CD8-positive, alpha-beta memory T cell (primary cell): ENCODE data around the gene PRELID3B. TPM values are rescaled to one million over a fixed set of nuclear protein-coding genes. Genes with fewer than 3 reads are reported as not detected.
A peak's percentile ranks its signal among the peaks of the same experiment; 100 is the strongest.

Source experiments
- CTCF ChIA-PET: fragments of 350-600 bp; sonication (Branson Sonifier 250); formaldehyde crosslinking; loops from one replicate; lab custom pipeline; 2021; ENCODE audit warnings: antibody characterized with exemption; lab: Charles Lee
- POLR2A ChIA-PET: fragments of 350-600 bp; sonication (Branson Sonifier 250); formaldehyde crosslinking; loops from one replicate; lab custom pipeline; 2021; ENCODE audit warnings: antibody characterized with exemption; lab: Charles Lee
- DNase-seq, 5 donors: peaks; one replicate each; pipeline versions ENCODE4 v3.0.0 to v3.0.0-alpha.2; 2020 to 2022; ENCODE audit warnings: mixed read lengths in 1 of 5
- H3K27ac ChIP-seq: one replicate; pipeline ENCODE4 v1.7.0; 2013; ENCODE audit warnings: low read depth, mild to moderate bottlenecking, low read length, moderate library complexity
- H3K27me3 ChIP-seq: 2 replicates; pipeline ENCODE4 v1.7.0; 2013; ENCODE audit warnings: low read length, mild to moderate bottlenecking; ENCODE audit not compliant: insufficient read depth, poor library complexity, severe bottlenecking
- H3K36me3 ChIP-seq: 2 replicates; pipeline ENCODE4 v1.7.0; 2013; ENCODE audit warnings: mild to moderate bottlenecking, low read length, moderate library complexity; ENCODE audit not compliant: insufficient read depth
- H3K4me1 ChIP-seq: 2 replicates; pipeline ENCODE4 v1.7.0; 2013; ENCODE audit warnings: mild to moderate bottlenecking, low read length, moderate library complexity; ENCODE audit not compliant: insufficient read depth
- H3K4me3 ChIP-seq: 2 replicates; pipeline ENCODE4 v1.7.0; 2013; ENCODE audit warnings: mild to moderate bottlenecking, low read length
- H3K9me3 ChIP-seq: 2 replicates; pipeline ENCODE4 v1.7.0; 2013; ENCODE audit warnings: mild to moderate bottlenecking, low read length
- H3K27ac Mint-ChIP-seq, 8 donors: one replicate each; pipeline ENCODE4 v1.8.0; 2020 to 2021; ENCODE audit warnings: mixed read lengths in 8 of 8, mild to moderate bottlenecking in 6 of 8, inconsistent platforms in 3 of 8, moderate library complexity in 3 of 8
- H3K27me3 Mint-ChIP-seq, 2 donors: one replicate each; pipeline ENCODE4 v1.8.0; 2020 to 2021; ENCODE audit warnings: mixed read lengths in 2 of 2, mild to moderate bottlenecking in 1 of 2, moderate library complexity in 1 of 2
- H3K36me3 Mint-ChIP-seq, 3 donors: one replicate each; pipeline ENCODE4 v1.8.0; 2020 to 2021; ENCODE audit warnings: mixed read lengths in 3 of 3, inconsistent platforms in 1 of 3, mild to moderate bottlenecking in 1 of 3
- H3K4me1 Mint-ChIP-seq, 3 donors: one replicate each; pipeline ENCODE4 v1.8.0; 2020 to 2021; ENCODE audit warnings: mixed read lengths in 3 of 3, inconsistent platforms in 1 of 3, mild to moderate bottlenecking in 1 of 3
- H3K4me3 Mint-ChIP-seq, 7 donors: one replicate each; pipeline ENCODE4 v1.8.0; 2020 to 2021; ENCODE audit warnings: mixed read lengths in 7 of 7, mild to moderate bottlenecking in 6 of 7, moderate library complexity in 4 of 7, inconsistent platforms in 2 of 7
- H3K9me3 Mint-ChIP-seq, 5 donors: one replicate each; pipeline ENCODE4 v1.8.0; 2020 to 2022; ENCODE audit warnings: mixed read lengths in 5 of 5, mild to moderate bottlenecking in 3 of 5, moderate library complexity in 2 of 5, inconsistent platforms in 1 of 5
- polyA plus RNA-seq: library from polyadenylated mRNA; unstranded; fragments of 300-500 nt; fragmentation: Illumina TruSeq; gene quantifications from one replicate; pipeline ENCODE4 v1.2.3, GENCODE V29; 2021
- total RNA-seq, 2 experiments: library from RNA; stranded (reverse); gene quantifications; one replicate each; pipeline ENCODE4 v1.2.3, GENCODE V29; 2021

Gene PRELID3B
- total and polyA plus RNA-seq, 3 experiments from 2014 or later, result 33.8 to 141 (median 127) TPM

DNA sequence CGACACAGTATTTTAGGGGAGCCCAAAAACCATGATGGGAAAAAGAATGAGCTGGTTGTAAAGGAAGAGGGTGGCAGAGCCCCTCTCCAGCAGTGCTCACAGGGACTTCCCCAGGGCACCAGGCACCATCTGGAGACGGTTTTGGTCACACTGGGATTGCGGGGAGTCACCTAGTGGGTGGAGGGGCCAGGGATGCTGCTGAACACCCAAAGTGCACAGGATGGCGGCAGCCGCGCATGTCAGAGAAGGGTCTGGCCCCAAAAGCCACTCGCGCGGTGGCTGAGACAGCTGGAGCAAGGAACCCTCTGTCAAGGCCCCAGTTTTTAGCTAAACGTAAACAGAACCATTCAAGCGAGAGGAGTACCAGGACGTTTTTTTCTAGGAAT lies 46.4 kb downstream of the PRELID3B start:
- peaks cover 37% of the 10 kb centered on the region for H3K36me3 ChIP-seq
- no peaks in the 10 kb centered on the region for H3K4me1 ChIP-seq
- Mint-ChIP-seq H3K9me3 (no peaks in the 10 kb centered on the region), H3K27ac (peak overlapping the region in 1 of 8 donors; percentile 46), H3K4me1 (peaks cover 0 to 2% (median 0%) of the 10 kb centered on the region in 3 donors), H3K4me3 (no peak overlapping the region), H3K27me3 (no peaks in the 10 kb centered on the region), H3K36me3 (peaks cover 7 to 72% (median 10%) of the 10 kb centered on the region in 3 donors)
- no peaks in the 10 kb centered on the region for H3K9me3 ChIP-seq
- no peak overlapping the region for H3K27ac ChIP-seq
- H3K27me3 ChIP-seq, result no peaks in the 10 kb centered on the region
- H3K4me3 ChIP-seq, result no peak overlapping the region
- CTCF ChIA-PET, result interaction anchor here (0.9 kb wide), 1 partner anchor 30 kb away, joined by 3 read pairs; no protein-coding TSS in a partner anchor
- peak in 1 of 5 donors; percentile 10 for DNase-seq
- POLR2A ChIA-PET, result no interaction called here

DNA sequence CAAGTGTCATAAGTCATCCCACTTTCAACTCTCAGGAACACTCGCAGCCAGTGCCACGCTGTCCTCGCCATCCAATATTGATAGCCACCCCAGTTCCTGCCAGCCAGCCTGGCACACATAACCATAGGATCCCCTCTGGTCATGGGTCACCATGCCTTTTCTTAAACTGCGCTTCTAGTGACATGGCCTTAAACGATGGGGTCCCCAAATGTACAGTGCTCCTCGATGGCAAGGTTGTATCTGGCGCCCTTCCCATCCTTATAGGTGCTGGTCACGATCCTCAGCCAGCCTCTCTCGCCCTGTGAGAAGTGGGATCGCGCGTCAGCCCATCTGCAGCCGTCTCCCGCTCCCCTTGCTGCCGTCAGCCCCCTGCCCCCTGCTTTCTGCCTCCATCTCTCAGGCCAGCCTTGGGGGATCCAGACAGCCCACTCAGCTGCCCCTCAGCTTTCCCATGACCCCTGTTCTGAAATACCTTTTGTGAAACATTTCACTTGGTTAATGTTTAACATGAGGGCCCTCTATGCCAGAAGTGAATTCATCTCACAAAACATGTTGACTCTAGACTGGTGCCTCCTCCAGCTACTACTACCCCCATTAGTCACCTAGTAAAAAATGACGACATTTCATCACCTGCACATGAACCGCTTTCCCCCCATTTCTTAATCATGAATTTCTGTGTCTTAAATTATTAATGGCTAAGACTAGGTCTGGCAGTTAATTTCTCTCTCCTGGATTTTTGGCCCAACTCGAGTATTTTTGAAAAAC lies 46.9 kb downstream of the PRELID3B start:
- H3K9me3 Mint-ChIP-seq, result no peaks in the 10 kb centered on the region
- Histone ChIP-seq H3K4me3 (no peak overlapping the region), H3K27me3 (no peaks in the 10 kb centered on the region), H3K9me3 (no peaks in the 10 kb centered on the region), H3K4me1 (no peaks in the 10 kb centered on the region), H3K36me3 (peaks cover 43% of the 10 kb centered on the region), H3K27ac (no peak overlapping the region)
- POLR2A ChIA-PET, result no interaction called here
- H3K4me3 Mint-ChIP-seq, result no peak overlapping the region
- H3K27me3 Mint-ChIP-seq, result no peaks in the 10 kb centered on the region
- DNase-seq, result no peak
- peaks cover 0 to 2% (median 0%) of the 10 kb centered on the region in 3 donors for H3K4me1 Mint-ChIP-seq
- peak overlapping the region in 5 of 8 donors; percentile 20 to 60 (median 43) for H3K27ac Mint-ChIP-seq
- CTCF ChIA-PET, result no interaction called here
- H3K36me3 Mint-ChIP-seq, result peaks cover 7 to 78% (median 10%) of the 10 kb centered on the region in 3 donors

DNA sequence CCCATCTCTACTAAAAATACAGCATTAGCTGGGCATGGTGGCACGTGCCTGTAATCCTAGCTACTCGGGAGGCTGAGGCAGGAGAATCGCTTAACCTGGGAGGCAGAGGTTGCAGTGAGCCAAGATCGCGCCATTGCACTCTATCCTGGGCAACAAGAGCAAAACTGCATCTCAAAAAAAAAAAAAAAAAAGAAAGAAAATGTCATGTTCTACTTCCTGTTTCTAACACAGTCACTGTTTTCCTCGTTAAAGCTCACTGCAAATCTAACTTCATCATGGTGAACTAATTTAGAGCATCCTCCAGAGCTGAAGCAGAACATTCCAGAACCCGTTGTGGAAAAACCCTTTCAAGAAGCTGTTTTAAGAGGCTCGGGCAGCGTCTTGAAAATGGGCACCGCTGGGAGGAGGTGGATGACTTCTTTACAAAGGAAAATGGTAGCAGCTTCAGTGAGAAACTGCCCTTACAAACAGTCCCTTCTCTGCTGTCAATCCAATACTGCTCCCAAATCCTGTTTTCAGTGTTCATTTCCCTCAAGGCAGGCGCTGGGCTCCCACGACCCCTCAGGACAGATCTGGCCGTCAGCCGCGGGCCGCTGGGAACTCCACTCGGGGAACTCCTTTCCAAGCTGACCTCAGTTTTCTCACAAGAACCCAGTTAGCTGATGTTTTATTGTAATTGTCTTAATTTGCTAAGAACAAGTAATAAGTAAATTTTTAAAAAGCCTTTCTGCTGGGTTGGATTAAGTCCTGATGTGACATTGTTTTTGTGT lies 48.0 kb downstream of the PRELID3B start:
- H3K4me3 Mint-ChIP-seq, result no peak overlapping the region
- H3K36me3 Mint-ChIP-seq, result peaks cover 7 to 83% (median 12%) of the 10 kb centered on the region in 3 donors
- Histone ChIP-seq H3K27me3 (no peaks in the 10 kb centered on the region), H3K9me3 (no peaks in the 10 kb centered on the region), H3K4me1 (no peaks in the 10 kb centered on the region), H3K36me3 (peaks cover 51% of the 10 kb centered on the region), H3K27ac (no peak overlapping the region), H3K4me3 (no peak overlapping the region)
- H3K27ac Mint-ChIP-seq, result peak overlapping the region in 2 of 8 donors; percentile 26 to 87
- H3K27me3 Mint-ChIP-seq, result no peaks in the 10 kb centered on the region
- DNase-seq, result no peak
- ChIA-PET CTCF (interaction anchor here (1.2 kb wide), 1 partner anchor 10 kb away, joined by 3 read pairs; no protein-coding TSS in a partner anchor), POLR2A (no interaction called here)
- H3K9me3 Mint-ChIP-seq, result no peaks in the 10 kb centered on the region
- peaks cover 0 to 2% (median 0%) of the 10 kb centered on the region in 3 donors for H3K4me1 Mint-ChIP-seq

DNA sequence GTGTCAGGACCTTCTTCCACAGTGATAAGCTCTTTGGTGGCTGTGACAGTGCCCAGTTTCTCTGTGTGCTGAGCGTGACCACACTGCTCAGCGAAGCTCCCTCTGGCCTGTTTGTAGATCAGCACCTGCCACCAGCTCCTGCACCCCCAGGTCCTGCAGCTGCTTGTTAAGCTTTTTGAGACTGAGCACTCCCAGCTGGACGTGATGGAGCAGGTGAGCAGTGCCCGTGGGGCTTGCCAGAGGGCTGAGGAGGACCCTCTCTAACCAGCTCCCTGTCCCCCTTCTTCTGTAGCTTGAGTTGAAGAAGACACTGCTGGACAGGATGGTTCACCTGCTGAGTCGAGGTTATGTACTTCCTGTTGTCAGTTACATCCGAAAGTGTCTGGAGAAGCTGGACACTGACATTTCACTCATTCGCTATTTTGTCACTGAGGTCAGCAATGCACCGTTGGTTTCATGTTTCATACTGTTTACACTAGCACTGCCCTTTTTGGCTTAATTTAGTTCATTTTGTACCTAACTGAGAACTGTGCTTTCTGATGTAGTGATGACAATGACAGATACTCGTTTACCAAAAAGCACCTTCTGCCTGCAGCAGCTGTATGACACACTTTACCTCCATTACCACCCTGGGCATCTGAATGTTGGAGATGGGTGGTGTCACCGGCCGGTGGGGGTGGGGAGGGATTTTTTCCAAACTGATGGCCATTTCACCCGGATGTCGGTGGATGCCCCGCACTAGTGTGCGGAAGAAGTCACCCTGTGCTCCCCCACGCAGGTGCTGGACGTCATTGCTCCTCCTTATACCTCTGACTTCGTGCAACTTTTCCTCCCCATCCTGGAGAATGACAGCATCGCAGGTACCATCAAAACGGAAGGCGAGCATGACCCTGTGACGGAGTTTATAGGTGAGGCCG lies 49.0 kb downstream of the PRELID3B start:
- Mint-ChIP-seq H3K9me3 (no peaks in the 10 kb centered on the region), H3K4me3 (no peak overlapping the region), H3K36me3 (peaks cover 7 to 91% (median 17%) of the 10 kb centered on the region in 3 donors), H3K4me1 (peaks cover 0 to 2% (median 0%) of the 10 kb centered on the region in 3 donors), H3K27me3 (no peaks in the 10 kb centered on the region), H3K27ac (peak overlapping the region in 1 of 8 donors; percentile 27)
- ChIA-PET POLR2A (interaction anchor here (1.3 kb wide), 1 partner anchor 39 kb away, joined by 4 read pairs; the partner anchor contains the start of gene ATP5F1E), CTCF (interaction anchor here (1.2 kb wide), 1 partner anchor 11 kb away, joined by 3 read pairs; no protein-coding TSS in a partner anchor)
- no peak for DNase-seq
- Histone ChIP-seq H3K36me3 (peaks cover 60% of the 10 kb centered on the region), H3K27ac (no peak overlapping the region), H3K9me3 (no peaks in the 10 kb centered on the region), H3K4me1 (no peaks in the 10 kb centered on the region), H3K4me3 (no peak overlapping the region), H3K27me3 (no peaks in the 10 kb centered on the region)

DNA sequence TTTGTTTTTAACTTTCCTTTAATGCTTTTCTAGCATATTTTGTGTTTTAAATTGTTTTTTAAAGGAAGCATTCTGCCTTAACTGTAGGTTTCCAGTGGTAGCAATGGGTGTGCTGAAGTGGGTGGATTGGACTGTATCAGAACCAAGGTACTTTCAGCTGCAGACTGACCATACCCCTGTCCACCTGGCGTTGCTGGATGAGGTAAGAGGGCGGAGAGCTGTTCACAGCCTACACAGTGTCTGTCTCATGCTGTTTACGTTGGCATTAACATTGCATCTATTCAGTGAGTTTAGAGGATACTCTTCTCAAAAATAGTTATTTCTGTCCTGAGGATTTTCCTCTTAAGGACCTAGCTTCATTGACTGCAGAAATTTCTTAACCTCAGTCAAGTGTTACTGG lies 49.7 kb downstream of the PRELID3B start:
- H3K36me3 ChIP-seq, result peaks cover 67% of the 10 kb centered on the region
- no peaks in the 10 kb centered on the region for H3K27me3 ChIP-seq
- peak overlapping the region in 3 of 8 donors; percentile 7 to 87 (median 29) for H3K27ac Mint-ChIP-seq
- H3K27me3 Mint-ChIP-seq, result no peaks in the 10 kb centered on the region
- no peak overlapping the region for H3K4me3 ChIP-seq
- ChIA-PET CTCF (no interaction called here), POLR2A (interaction anchor here (1.3 kb wide), 1 partner anchor 40 kb away, joined by 4 read pairs; the partner anchor contains the start of gene ATP5F1E)
- no peaks in the 10 kb centered on the region for H3K9me3 ChIP-seq
- H3K4me1 Mint-ChIP-seq, result peaks cover 0 to 3% (median 1%) of the 10 kb centered on the region in 3 donors
- no peak overlapping the region for H3K4me3 Mint-ChIP-seq
- DNase-seq, result no peak
- no peak overlapping the region for H3K27ac ChIP-seq
- peaks cover 7 to 96% (median 18%) of the 10 kb centered on the region in 3 donors for H3K36me3 Mint-ChIP-seq
- no peaks in the 10 kb centered on the region for H3K4me1 ChIP-seq
- H3K9me3 Mint-ChIP-seq, result no peaks in the 10 kb centered on the region

DNA sequence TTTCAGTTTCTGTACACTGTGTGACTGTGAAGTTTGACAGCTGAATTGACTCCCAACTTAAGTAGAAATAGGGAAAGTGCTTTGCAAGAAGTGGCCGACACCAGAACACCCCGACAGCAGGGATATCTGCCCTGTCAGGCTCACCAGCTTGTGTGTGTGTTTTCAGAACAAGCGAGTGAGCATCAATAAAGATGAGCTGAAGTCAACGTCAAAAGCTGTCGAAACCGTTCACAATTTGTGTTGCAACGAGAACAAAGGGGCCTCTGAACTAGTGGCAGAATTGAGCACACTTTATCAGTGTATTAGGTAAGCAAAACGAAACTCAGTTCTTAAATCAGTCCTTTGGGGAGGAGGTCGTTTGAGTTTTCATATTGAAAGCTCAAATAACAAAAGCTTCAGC lies 50.9 kb downstream of the PRELID3B start:
- Mint-ChIP-seq H3K27me3 (no peaks in the 10 kb centered on the region), H3K9me3 (no peaks in the 10 kb centered on the region), H3K27ac (peak overlapping the region in 3 of 8 donors; percentile 29 to 63 (median 61)), H3K36me3 (peaks cover 12 to 97% (median 17%) of the 10 kb centered on the region in 3 donors), H3K4me3 (no peak overlapping the region), H3K4me1 (peaks cover 6 to 12% (median 7%) of the 10 kb centered on the region in 3 donors)
- Histone ChIP-seq H3K27me3 (no peaks in the 10 kb centered on the region), H3K36me3 (peaks cover 79% of the 10 kb centered on the region), H3K9me3 (no peaks in the 10 kb centered on the region), H3K27ac (no peak overlapping the region), H3K4me3 (no peak overlapping the region), H3K4me1 (no peaks in the 10 kb centered on the region)
- ChIA-PET POLR2A (no interaction called here), CTCF (interaction anchor here (0.8 kb wide), 1 partner anchor 42 kb away, joined by 3 read pairs; no protein-coding TSS in a partner anchor)
- no peak for DNase-seq
